ENCODE results near the gene COL12A1.

COL12A1 gene

GRCh38 chr6:75114806-75115205, 91.0 kb downstream of the COL12A1 start:
- no peak overlapping the region for H3K4me3 ChIP-seq
- H3K27ac ChIP-seq = peak overlapping the region in 1 of 21 experiments; percentile 7

GRCh38 chr6:75114195-75114594, 91.7 kb downstream of the COL12A1 start:
- H3K27ac ChIP-seq = no peak overlapping the region

GRCh38 chr6:75113446-75113845, 92.4 kb downstream of the COL12A1 start:
- Histone ChIP-seq H3K27ac (no peak overlapping the region), H3K4me3 (no peak overlapping the region)

More at GRCh38 chr6:75114195-75114594, 91.7 kb downstream of the COL12A1 start:
- no peak overlapping the region for H3K4me3 ChIP-seq

- H3K27ac ChIP-seq = no peak overlapping the region
- no peak overlapping the region for H3K4me3 ChIP-seq
Measured at GRCh38 chr6:75109765-75110164, 96.1 kb downstream of the COL12A1 start.

GRCh38 chr6:75109022-75109421, 96.8 kb downstream of the COL12A1 start:
- H3K27ac ChIP-seq = no peak overlapping the region
- H3K4me3 ChIP-seq = no peak overlapping the region

- no peak overlapping the region for H3K27ac ChIP-seq
- no peak overlapping the region for H3K4me3 ChIP-seq
Measured at GRCh38 chr6:75108333-75108974, 97.4 kb downstream of the COL12A1 start.

- H3K4me3 ChIP-seq = no peak overlapping the region
- no peak overlapping the region for H3K27ac ChIP-seq
Measured at GRCh38 chr6:75107913-75108312, 97.9 kb downstream of the COL12A1 start.

GRCh38 chr6:75106426-75106825, 99.4 kb downstream of the COL12A1 start:
- H3K27ac ChIP-seq = peak overlapping the region in 1 of 21 experiments; percentile 17
- no peak overlapping the region for H3K4me3 ChIP-seq

GRCh38 chr6:75103431-75103830, 102.4 kb downstream of the COL12A1 start:
- Histone ChIP-seq H3K27ac (peak overlapping the region in 3 of 21 experiments; percentile 29 to 65 (median 30)), H3K4me3 (no peak overlapping the region)

- Histone ChIP-seq H3K27ac (peak overlapping the region in 3 of 21 experiments; percentile 44 to 65 (median 60)), H3K4me3 (no peak overlapping the region)
Measured at GRCh38 chr6:75102301-75102700, 103.6 kb downstream of the COL12A1 start.

GRCh38 chr6:75101896-75102295, 104.0 kb downstream of the COL12A1 start:
- H3K4me3 ChIP-seq = no peak overlapping the region
- peak overlapping the region in 3 of 21 experiments; percentile 44 to 65 (median 60) for H3K27ac ChIP-seq

GRCh38 chr6:75098709-75099108, 107.1 kb downstream of the COL12A1 start:
- Histone ChIP-seq H3K27ac (peak overlapping the region in 3 of 21 experiments; percentile 42 to 64 (median 42)), H3K4me3 (no peak overlapping the region)

GRCh38 chr6:75096966-75097365, 108.9 kb downstream of the COL12A1 start:
- H3K27ac ChIP-seq = peak overlapping the region in 1 of 21 experiments; percentile 26
- H3K4me3 ChIP-seq = no peak overlapping the region

GRCh38 chr6:75094614-75095200, 111.1 kb downstream of the COL12A1 start:
- Histone ChIP-seq H3K27ac (no peak overlapping the region), H3K4me3 (no peak overlapping the region)

GRCh38 chr6:75091467-75092190, 114.2 kb downstream of the COL12A1 start:
- Histone ChIP-seq H3K27ac (peak overlapping the region in 1 of 21 experiments; percentile 5), H3K4me3 (no peak overlapping the region)

- H3K27ac ChIP-seq = peak overlapping the region in 1 of 21 experiments; percentile 17
- H3K4me3 ChIP-seq = no peak overlapping the region
Measured at GRCh38 chr6:75090576-75090975, 115.3 kb downstream of the COL12A1 start.

- Histone ChIP-seq H3K4me3 (no peak overlapping the region), H3K27ac (peak overlapping the region in 1 of 21 experiments; percentile 16)
Measured at GRCh38 chr6:75089921-75090320, 115.9 kb downstream of the COL12A1 start.

- peak overlapping the region in 1 of 21 experiments; percentile 16 for H3K27ac ChIP-seq
- H3K4me3 ChIP-seq = no peak overlapping the region
Measured at GRCh38 chr6:75089151-75089897, 116.5 kb downstream of the COL12A1 start.

- Histone ChIP-seq H3K4me3 (no peak overlapping the region), H3K27ac (no peak overlapping the region)
Measured at GRCh38 chr6:75085931-75086635, 119.8 kb downstream of the COL12A1 start.

Measured in skin epidermis (tissue), 12 donors.